ENCODE results near the gene GSTM2.

The GSTM2 gene

GRCh38 chr1:109718495-109718894 is 50.6 kb downstream of the GSTM2 start:
- DNase-seq = no peak

DNA sequence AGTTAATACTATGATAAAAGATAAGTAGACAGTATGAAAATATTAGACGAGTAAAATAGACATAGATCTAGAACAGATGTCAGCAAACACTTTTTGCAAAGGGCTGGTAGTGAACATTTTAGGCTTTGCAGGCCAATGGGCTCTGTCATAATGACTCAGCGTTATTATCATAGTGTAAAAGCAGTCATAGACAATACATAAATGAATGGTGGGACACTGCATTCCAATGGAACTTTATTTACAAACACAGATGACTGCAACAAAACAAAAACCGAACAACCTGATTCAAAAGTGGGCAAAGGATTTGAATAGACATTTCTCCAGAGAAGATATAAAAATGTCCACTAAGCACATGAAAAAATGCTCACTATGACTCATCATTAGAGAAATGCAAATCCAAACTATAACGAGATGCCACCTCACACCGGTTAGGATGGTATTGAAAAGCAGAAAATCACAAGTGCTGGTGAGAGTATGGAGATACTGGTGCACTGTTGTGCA is 51.5 kb downstream of the GSTM2 start:
- DNase-seq = no peak

DNA sequence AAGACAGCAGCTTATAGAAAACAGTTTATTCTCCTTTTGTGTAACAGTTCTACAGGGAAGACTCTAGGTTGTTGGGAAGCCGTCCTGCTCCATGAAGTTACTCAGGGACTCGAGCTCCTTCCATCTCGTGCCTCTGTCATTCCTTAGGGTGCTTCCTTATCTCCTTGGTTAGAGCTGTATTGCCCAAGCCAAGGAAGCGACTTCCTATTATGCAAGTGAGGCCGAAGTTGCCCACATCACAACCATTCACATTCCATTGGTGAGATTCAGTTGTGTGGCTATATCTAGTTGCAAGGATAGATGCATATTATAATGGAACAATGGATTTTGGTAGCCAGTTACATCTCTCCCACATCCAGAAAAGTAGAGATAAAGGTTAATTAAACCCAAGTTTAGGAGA is 53.2 kb downstream of the GSTM2 start:
- no peak for DNase-seq

GRCh38 chr1:109721971-109722370 is 54.1 kb downstream of the GSTM2 start:
- DNase-seq = no peak

- DNase-seq = no peak
Observed at GRCh38 chr1:109722908-109723691, 55.2 kb downstream of the GSTM2 start.

Data from amniotic stem cell (primary cell).